Neuronal stem cell (in vitro differentiated cells): ENCODE measurements around the gene RRAGC.
"Not testable (repeated sequence)": the region's sequence is repeated elsewhere in the genome, so short reads cannot be mapped to it uniquely, and the experiment has no call there.

Source experiments
- DNase-seq: peaks from one replicate; pipeline ENCODE4 v3.0.0-alpha.2; 2013; ENCODE audit warnings: low spot score
- H2AFZ ChIP-seq: one replicate; pipeline ENCODE4 v1.6.1; 2013; ENCODE audit warnings: mild to moderate bottlenecking, low read length, inconsistent platforms
- H2AK5ac ChIP-seq: 2 replicates; pipeline ENCODE4 v1.6.1; 2013; ENCODE audit warnings: low read depth, mild to moderate bottlenecking, inconsistent platforms, low read length, moderate library complexity, mixed read lengths
- H2BK120ac ChIP-seq: 2 replicates; pipeline ENCODE4 v1.6.1; 2013; ENCODE audit warnings: low read depth, mild to moderate bottlenecking, inconsistent platforms, low read length, moderate library complexity, mixed read lengths
- H2BK12ac ChIP-seq: one replicate; pipeline ENCODE4 v1.6.1; 2013; ENCODE audit warnings: low read length, inconsistent platforms
- H2BK15ac ChIP-seq: 2 replicates; pipeline ENCODE4 v1.6.1; 2013; ENCODE audit warnings: mild to moderate bottlenecking, low read length, inconsistent platforms, mixed read lengths
- H2BK5ac ChIP-seq: one replicate; pipeline ENCODE4 v1.6.1; 2013; ENCODE audit warnings: inconsistent platforms, mild to moderate bottlenecking, low read length, moderate library complexity
- H3K14ac ChIP-seq: one replicate; pipeline ENCODE4 v1.6.1; 2013; ENCODE audit warnings: low read length, inconsistent platforms
- H3K18ac ChIP-seq: 2 replicates; pipeline ENCODE4 v1.6.1; 2013; ENCODE audit warnings: low read length, inconsistent platforms
- H3K23ac ChIP-seq: 2 replicates; pipeline ENCODE4 v1.6.1; 2013; ENCODE audit warnings: low read depth, mild to moderate bottlenecking, mixed read lengths, low read length, inconsistent platforms; ENCODE audit not compliant: poor library complexity
- H3K27ac ChIP-seq: replicated peaks from 3 replicates; pipeline ENCODE4 v1.5.1; 2013; ENCODE audit warnings: low read length, inconsistent platforms
- H3K27me3 ChIP-seq, 3 experiments: 2 replicates each; pipeline ENCODE4 v1.6.1; 2013; ENCODE audit warnings: low read length in 3 of 3, mild to moderate bottlenecking in 2 of 3, inconsistent platforms in 1 of 3, low read depth in 1 of 3, mixed read lengths in 1 of 3, moderate library complexity in 1 of 3; ENCODE audit not compliant: control insufficient read depth in 3 of 3, insufficient read depth in 3 of 3
- H3K36me3 ChIP-seq, 2 donors: replicated peaks in 1 of 2; 2 replicates each; pipeline ENCODE4 v1.6.1; 2013; ENCODE audit warnings: low read length in 2 of 2; ENCODE audit not compliant: control insufficient read depth in 2 of 2, insufficient read depth in 2 of 2
- H3K4ac ChIP-seq: 2 replicates; pipeline ENCODE4 v1.6.1; 2013; ENCODE audit warnings: inconsistent platforms, mild to moderate bottlenecking, low read length, moderate library complexity
- H3K4me1 ChIP-seq, 2 donors: 1 replicate in 1 of 2; 2 replicates in 1 of 2; pipeline ENCODE4 v1.6.1; 2013; ENCODE audit warnings: low read length in 2 of 2, low read depth in 1 of 2; ENCODE audit not compliant: control insufficient read depth in 2 of 2, insufficient read depth in 1 of 2
- H3K4me2 ChIP-seq: one replicate; pipeline ENCODE4 v1.6.1; 2013; ENCODE audit warnings: mild to moderate bottlenecking, low read length, inconsistent platforms; ENCODE audit not compliant: insufficient read depth, poor library complexity, severe bottlenecking
- H3K4me3 ChIP-seq, 2 donors: 2 replicates each; pipeline ENCODE4 v1.5.1; 2013; ENCODE audit warnings: low read length in 2 of 2, mild to moderate bottlenecking in 2 of 2, inconsistent platforms in 1 of 2, moderate library complexity in 1 of 2
- H3K79me1 ChIP-seq: one replicate; pipeline ENCODE4 v1.6.1; 2013; ENCODE audit warnings: low read depth, mild to moderate bottlenecking, inconsistent platforms, low read length, moderate library complexity
- H3K9ac ChIP-seq: one replicate; pipeline ENCODE4 v1.6.1; 2013; ENCODE audit warnings: mild to moderate bottlenecking, low read depth, low read length, inconsistent platforms; ENCODE audit not compliant: poor library complexity
- H3K9me3 ChIP-seq, 2 donors: replicated peaks in 1 of 2; 2 replicates each; pipeline versions ENCODE3 to v1.6.1; 2013; ENCODE audit warnings: low read length in 2 of 2, mild to moderate bottlenecking in 2 of 2, inconsistent platforms in 1 of 2, low read depth in 1 of 2, mixed read lengths in 1 of 2, moderate library complexity in 1 of 2; ENCODE audit not compliant: control insufficient read depth in 2 of 2, insufficient read depth in 1 of 2
- H4K8ac ChIP-seq: one replicate; pipeline ENCODE4 v1.6.1; 2013; ENCODE audit warnings: low read depth, mild to moderate bottlenecking, inconsistent platforms, low read length, moderate library complexity
- H4K91ac ChIP-seq: one replicate; pipeline ENCODE4 v1.6.1; 2013; ENCODE audit warnings: low read length, low read depth, mild to moderate bottlenecking, inconsistent platforms; ENCODE audit not compliant: poor library complexity
- WGBS, 2 donors: extraction: QIAGEN DNeasy Blood & Tissue Kit; methylation state at CpG; one replicate each; pipeline ENCODE4 v1.1.7; 2013; ENCODE audit warnings: missing lambda C conversion rate in 2 of 2, mixed read lengths in 1 of 2; ENCODE audit not compliant: insufficient read length in 2 of 2, insufficient replicate concordance in 1 of 2; ENCODE audit errors: extremely low coverage in 2 of 2; 5-methylcytosine and 5-hydroxymethylcytosine counted together

Gene RRAGC

DNA sequence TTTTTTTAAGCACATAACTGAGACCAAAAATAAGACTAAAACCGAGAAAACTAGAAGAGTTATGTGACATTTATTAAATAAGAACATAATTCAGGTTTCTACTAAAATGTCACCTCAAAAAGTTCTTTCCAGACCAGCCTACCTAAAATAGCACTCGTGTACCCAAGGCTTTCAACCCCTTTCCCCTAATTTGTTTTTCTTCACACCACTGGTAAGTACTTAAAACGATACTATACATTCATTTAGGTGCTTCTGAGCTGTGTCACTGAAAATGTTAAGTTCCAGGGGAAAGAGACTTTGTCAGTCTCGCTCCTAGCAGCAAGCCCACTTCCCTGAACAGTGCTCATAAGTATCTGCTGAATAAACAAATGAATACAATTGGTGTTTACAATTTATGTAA is 6.8 kb downstream of the RRAGC start:
- WGBS, 2 donors = no CpG with 5 or more reads among the region's 4 CpGs
- no peak overlapping the region for H4K91ac ChIP-seq
- no peak overlapping the region for H3K9ac ChIP-seq
- H2AK5ac ChIP-seq = no peak overlapping the region
- H2AFZ ChIP-seq = no peak overlapping the region
- H3K4me2 ChIP-seq = no peak overlapping the region
- H3K18ac ChIP-seq = no peak overlapping the region
- H2BK120ac ChIP-seq = no peak overlapping the region
- H3K23ac ChIP-seq = no peak overlapping the region
- H3K14ac ChIP-seq = no peak overlapping the region
- H2BK12ac ChIP-seq = no peak overlapping the region
- no peak overlapping the region for H2BK5ac ChIP-seq
- H3K27me3 ChIP-seq = no peaks in the 10 kb centered on the region
- H3K79me1 ChIP-seq = peaks cover 2% of the 10 kb centered on the region
- H3K36me3 ChIP-seq = peaks cover 11 to 91% of the 10 kb centered on the region in 2 donors
- H3K4me1 ChIP-seq = no peaks in the 10 kb centered on the region
- H2BK15ac ChIP-seq = no peak overlapping the region
- no peak overlapping the region for H3K4me3 ChIP-seq
- no peaks in the 10 kb centered on the region for H3K9me3 ChIP-seq
- no peak for DNase-seq
- no peak overlapping the region for H4K8ac ChIP-seq
- no peak overlapping the region for H3K27ac ChIP-seq
- no peak overlapping the region for H3K4ac ChIP-seq

DNA sequence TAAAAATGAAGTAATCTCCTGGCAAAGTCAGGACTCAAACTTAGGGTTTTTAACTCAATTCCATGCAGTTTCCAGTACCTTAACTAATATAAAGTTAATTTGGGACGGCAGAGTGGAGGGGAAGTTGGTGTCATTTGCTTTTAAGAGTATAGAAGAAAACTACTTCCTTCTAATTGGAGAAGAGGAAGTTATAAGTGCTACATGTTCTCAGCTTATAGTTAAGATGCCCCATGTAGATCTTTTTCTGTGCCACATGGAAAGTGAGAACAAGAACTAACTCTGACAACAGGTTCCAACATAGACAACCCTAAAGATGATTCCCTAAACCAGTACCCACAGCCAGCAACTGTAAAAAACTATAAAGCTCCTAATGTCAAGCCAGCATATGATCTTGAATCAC is 11.5 kb downstream of the RRAGC start:
- H2BK15ac ChIP-seq = no peak overlapping the region
- H2BK120ac ChIP-seq = no peak overlapping the region
- no peak overlapping the region for H3K14ac ChIP-seq
- no peak overlapping the region for H3K9ac ChIP-seq
- no peak for DNase-seq
- WGBS, 2 donors = no CpG with 5 or more reads among the region's 1 CpG
- H3K79me1 ChIP-seq = no peaks in the 10 kb centered on the region
- no peak overlapping the region for H3K4me2 ChIP-seq
- no peak overlapping the region for H4K91ac ChIP-seq
- no peak overlapping the region for H2BK12ac ChIP-seq
- H3K23ac ChIP-seq = no peak overlapping the region
- H3K4me3 ChIP-seq = no peak overlapping the region
- no peaks in the 10 kb centered on the region for H3K27me3 ChIP-seq
- no peak overlapping the region for H2BK5ac ChIP-seq
- no peak overlapping the region for H2AK5ac ChIP-seq
- H3K9me3 ChIP-seq = no peaks in the 10 kb centered on the region
- H3K27ac ChIP-seq = no peak overlapping the region
- no peak overlapping the region for H2AFZ ChIP-seq
- H3K4ac ChIP-seq = no peak overlapping the region
- H3K4me1 ChIP-seq = no peaks in the 10 kb centered on the region
- no peak overlapping the region for H4K8ac ChIP-seq
- no peak overlapping the region for H3K18ac ChIP-seq
- H3K36me3 ChIP-seq = peaks cover 9 to 96% of the 10 kb centered on the region in 2 donors

DNA sequence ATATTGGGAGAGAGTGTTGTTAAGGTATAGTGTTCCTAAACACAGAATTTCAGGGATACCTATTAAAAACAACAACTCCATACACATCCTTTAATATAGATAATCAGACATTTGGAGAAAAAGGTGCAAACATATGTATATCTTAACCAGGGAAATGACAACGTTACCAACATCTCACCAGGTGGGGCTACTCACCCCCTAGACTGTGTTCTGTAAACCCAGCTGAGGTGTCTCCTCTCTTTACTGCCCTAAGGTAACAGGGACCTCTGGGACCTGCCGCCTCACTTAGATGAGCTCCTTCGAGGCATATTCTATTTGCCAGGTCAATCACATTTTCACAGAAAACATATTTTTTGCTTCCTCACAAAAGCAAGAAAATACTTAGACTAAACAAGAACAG is 13.4 kb downstream of the RRAGC start:
- Histone ChIP-seq H3K4me3 (no peak overlapping the region), H4K91ac (no peak overlapping the region), H3K27me3 (no peaks in the 10 kb centered on the region), H3K27ac (no peak overlapping the region), H3K4ac (no peak overlapping the region), H3K18ac (no peak overlapping the region), H2AK5ac (no peak overlapping the region), H2BK12ac (no peak overlapping the region), H2BK120ac (no peak overlapping the region), H3K23ac (no peak overlapping the region), H3K9ac (no peak overlapping the region), H3K36me3 (peaks cover 9 to 93% of the 10 kb centered on the region in 2 donors), H3K4me2 (no peak overlapping the region), H2AFZ (no peak overlapping the region), H3K4me1 (no peaks in the 10 kb centered on the region), H3K9me3 (no peaks in the 10 kb centered on the region), H4K8ac (no peak overlapping the region), H2BK5ac (no peak overlapping the region), H3K14ac (no peak overlapping the region), H3K79me1 (no peaks in the 10 kb centered on the region), H2BK15ac (no peak overlapping the region)
- DNase-seq = no peak
- no CpG with 5 or more reads among the region's 3 CpGs for WGBS, 2 donors

DNA sequence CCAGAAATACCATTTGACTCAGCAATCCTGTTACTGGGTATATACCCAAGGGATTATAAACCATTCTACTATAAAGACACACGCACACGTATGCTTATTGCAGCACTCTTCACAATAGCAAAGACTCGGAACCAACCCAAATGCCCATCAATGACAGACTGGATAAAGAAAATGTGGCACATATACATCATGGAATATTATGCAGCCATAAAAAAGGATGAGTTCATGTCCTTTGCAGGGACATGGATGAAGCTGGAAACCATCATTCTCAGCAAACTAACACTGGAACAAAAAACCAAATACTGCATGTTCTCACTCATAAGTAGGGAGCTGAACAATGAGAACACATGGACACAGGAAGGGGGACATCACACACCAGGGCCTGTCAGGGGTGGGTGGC is 14.5 kb downstream of the RRAGC start:
- not testable (repeated sequence) for H4K91ac ChIP-seq, H2AFZ ChIP-seq, H4K8ac ChIP-seq, H3K23ac ChIP-seq, H3K14ac ChIP-seq, H3K4ac ChIP-seq, H3K79me1 ChIP-seq, H3K9ac ChIP-seq, H2BK5ac ChIP-seq, H2BK120ac ChIP-seq, H3K27ac ChIP-seq, H2BK12ac ChIP-seq, H2AK5ac ChIP-seq, H3K4me1 ChIP-seq, DNase-seq, H2BK15ac ChIP-seq, H3K4me2 ChIP-seq, H3K27me3 ChIP-seq, H3K18ac ChIP-seq, H3K9me3 ChIP-seq, H3K4me3 ChIP-seq
- WGBS, 2 donors = no CpG with 5 or more reads among the region's 3 CpGs
- H3K36me3 ChIP-seq = peaks cover 8 to 94% of the 10 kb centered on the region in 2 donors
